ENCODE results near the gene SETD1A.

Gene SETD1A

GRCh38 chr16:30921459-30921747 is 36.2 kb upstream of the SETD1A start:
- no peak for DNase-seq (ENCODE audit: low spot score)
- POLR2A ChIA-PET (ENCODE audit: low non-redundant PET) = no interaction called here
- H3K27ac ChIP-seq = peak overlapping the region; percentile 94
- CTCF ChIA-PET = interaction anchor here (2.1 kb wide), 1 partner anchor 77 kb away, joined by 8 read pairs; no protein-coding TSS in a partner anchor
- TF ChIP-seq CTCF (conservative IDR thresholded peaks at IDR 0.05; ENCODE audit: low read depth) = no peak

GRCh38 chr16:30921748-30922419 is 35.7 kb upstream of the SETD1A start:
- CTCF ChIA-PET = interaction anchor here (0.7 to 1.1 kb wide), 2 partner anchors 20 to 77 kb away, joined by 4 to 7 read pairs; no protein-coding TSS in a partner anchor
- peak; percentile 87 for TF ChIP-seq CTCF (conservative IDR thresholded peaks at IDR 0.05; ENCODE audit: low read depth)
- peak; percentile 81 for DNase-seq (ENCODE audit: low spot score)
- H3K27ac ChIP-seq = peak overlapping the region; percentile 94
- POLR2A ChIA-PET (ENCODE audit: low non-redundant PET) = no interaction called here

- peak overlapping the region; percentile 94 for H3K27ac ChIP-seq
- ChIA-PET POLR2A (ENCODE audit: low non-redundant PET) (no interaction called here), CTCF (interaction anchor here (0.7 to 1.1 kb wide), 2 partner anchors 19 to 78 kb away, joined by 4 to 7 read pairs; no protein-coding TSS in a partner anchor)
- peak; percentile 96 for DNase-seq (ENCODE audit: low spot score)
- TF ChIP-seq CTCF (conservative IDR thresholded peaks at IDR 0.05; ENCODE audit: low read depth) = no peak
Measured at GRCh38 chr16:30922420-30922959, 35.1 kb upstream of the SETD1A start.

GRCh38 chr16:30922960-30923535 is 34.5 kb upstream of the SETD1A start:
- CTCF ChIA-PET = interaction anchor here (1.1 to 2.4 kb wide), 3 partner anchors 19 to 78 kb away, joined by 4 to 13 read pairs (median 5); no protein-coding TSS in a partner anchor
- POLR2A ChIA-PET (ENCODE audit: low non-redundant PET) = no interaction called here
- TF ChIP-seq CTCF (conservative IDR thresholded peaks at IDR 0.05; ENCODE audit: low read depth) = no peak
- DNase-seq (ENCODE audit: low spot score) = peak; percentile 97
- peak overlapping the region; percentile 94 for H3K27ac ChIP-seq

- TF ChIP-seq CTCF (conservative IDR thresholded peaks at IDR 0.05; ENCODE audit: low read depth) = no peak
- H3K27ac ChIP-seq = peak within 1 kb of the TSS; percentile 94
- DNase-seq (ENCODE audit: low spot score) = no peak
- ChIA-PET POLR2A (ENCODE audit: low non-redundant PET) (no interaction called here), CTCF (interaction anchor here (2.0 to 2.4 kb wide), 2 partner anchors 18 to 79 kb away, joined by 5 to 13 read pairs; no protein-coding TSS in a partner anchor)
Measured at GRCh38 chr16:30923554-30924075, 33.9 kb upstream of the SETD1A start, which contains the start of gene FBXL19. Gene FBXL19, plus strand, starts transcription at chr16:30923572. Its CDS starts 2,183 bp downstream, at chr16:30925755.

- peak overlapping the region; percentile 94 for H3K27ac ChIP-seq
- no peak for DNase-seq (ENCODE audit: low spot score)
- no peak for TF ChIP-seq CTCF (conservative IDR thresholded peaks at IDR 0.05; ENCODE audit: low read depth)
- POLR2A ChIA-PET (ENCODE audit: low non-redundant PET) = no interaction called here
- CTCF ChIA-PET = interaction anchor here (2.0 to 2.4 kb wide), 2 partner anchors 18 to 80 kb away, joined by 5 to 13 read pairs; no protein-coding TSS in a partner anchor
Measured at GRCh38 chr16:30924076-30924912, 33.3 kb upstream of the SETD1A start.
